Measurements from ENCODE around the gene KCNQ1. TPM values are rescaled to one million over a fixed set of nuclear protein-coding genes. Genes with fewer than 3 reads are reported as not detected.

KCNQ1 gene
- total and polyA plus RNA-seq, 9 of the 15 experiments (the other 6 are each of a cell fraction or from before 2014, with no cell fraction given): 0.44 TPM; not detected in 8

GRCh38 chr11:2890466-2891294 lies 445.9 kb downstream of the KCNQ1 start (continued):
- TF ChIP-seq CHAMP1 (IDR thresholded peaks at IDR 0.05): no peak
- TF ChIP-seq ZNF407 (IDR thresholded peaks at IDR 0.05; ENCODE audit: low read depth): no peak
- no peak for TF ChIP-seq ZBED1 (IDR thresholded peaks at IDR 0.05)
- peak; percentile 73 for TF ChIP-seq ARID1B (IDR thresholded peaks at IDR 0.05)
- no peak for TF ChIP-seq ETV6 (IDR thresholded peaks at IDR 0.05; ENCODE audit: borderline replicate concordance in 1 of 2, low read depth in 2 of 2, low read length in 1 of 2)
- TF ChIP-seq ETV6 (CRISPR knock-in tag; IDR thresholded peaks at IDR 0.05; ENCODE audit: borderline replicate concordance): peak; percentile 79; the same call in 1 of the 2 replicates
- TF ChIP-seq RNF2 (IDR thresholded peaks at IDR 0.05): peak; percentile 57
- TF ChIP-seq ZNF384 (IDR thresholded peaks at IDR 0.05; ENCODE audit: low read depth, low read length): no peak
- no peak for TF ChIP-seq SRSF7 (optimal IDR thresholded peaks at IDR 0.05; ENCODE audit: low read depth, low read length)
- peak; percentile 33 for TF ChIP-seq SMARCA4 (IDR thresholded peaks at IDR 0.05)
- no peak for TF ChIP-seq TFAM (CRISPR knock-in tag; conservative IDR thresholded peaks at IDR 0.05)
- TF ChIP-seq EWSR1 (IDR thresholded peaks at IDR 0.05; ENCODE audit: borderline replicate concordance, low read depth, partially characterized antibody): no peak
- peak; percentile 40; the same call in 1 of the 2 replicates for TF ChIP-seq ATF1 (CRISPR knock-in tag; IDR thresholded peaks at IDR 0.05)
- peak; percentile 94 for TF ChIP-seq ATF1 (tag; IDR thresholded peaks at IDR 0.05)
